GM12864 (cell line): ENCODE data around the gene ZNF609.
"Not testable (repeated sequence)": the region's sequence is repeated elsewhere in the genome, so short reads cannot be mapped to it uniquely, and the experiment has no call there.

Source experiments
- DNase-seq: peaks from one replicate; pipeline ENCODE4 v3.0.0-alpha.2; 2011; ENCODE audit warnings: low read depth
- H3K4me3 ChIP-seq: 2 replicates; pipeline ENCODE4 v1.5.1; 2011; ENCODE audit warnings: mild to moderate bottlenecking, low read depth, low read length, control low read depth
- CTCF ChIP-seq: IDR thresholded peaks from 2 replicates; pipeline ENCODE4 v1.5.1; 2011; ENCODE audit warnings: low read depth, mild to moderate bottlenecking, moderate library complexity, low read length, control low read depth, inconsistent platforms; ENCODE audit errors: missing control alignments

Gene ZNF609

GRCh38 chr15:64635499-64636495 is 175.4 kb downstream of the ZNF609 start:
- DNase-seq, result no peak
- TF ChIP-seq CTCF, result no peak
- no peak overlapping the region for H3K4me3 ChIP-seq

DNA sequence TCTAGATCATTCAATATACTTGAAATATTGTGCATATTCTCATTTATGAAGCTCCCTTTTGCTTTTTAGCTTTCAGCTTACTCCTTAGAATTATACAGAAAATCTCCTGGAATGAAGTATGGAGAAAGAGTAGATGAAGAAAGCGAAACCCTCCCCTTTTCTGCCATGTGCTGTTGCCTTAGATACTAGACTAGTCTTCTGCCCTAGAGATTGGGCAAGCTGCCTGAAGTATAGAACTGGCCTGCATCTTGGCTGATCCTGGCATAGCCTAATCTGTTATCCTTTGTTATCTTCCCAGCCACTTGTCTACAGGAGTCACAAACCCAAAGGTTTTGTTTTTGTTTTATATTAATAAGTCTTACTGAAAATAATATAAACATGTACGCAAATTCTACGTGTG is 176.2 kb downstream of the ZNF609 start:
- no peak overlapping the region for H3K4me3 ChIP-seq
- no peak for TF ChIP-seq CTCF
- no peak for DNase-seq

- TF ChIP-seq CTCF, result no peak
- DNase-seq, result no peak
Measured at GRCh38 chr15:64637412-64637811, 177.0 kb downstream of the ZNF609 start.

DNA sequence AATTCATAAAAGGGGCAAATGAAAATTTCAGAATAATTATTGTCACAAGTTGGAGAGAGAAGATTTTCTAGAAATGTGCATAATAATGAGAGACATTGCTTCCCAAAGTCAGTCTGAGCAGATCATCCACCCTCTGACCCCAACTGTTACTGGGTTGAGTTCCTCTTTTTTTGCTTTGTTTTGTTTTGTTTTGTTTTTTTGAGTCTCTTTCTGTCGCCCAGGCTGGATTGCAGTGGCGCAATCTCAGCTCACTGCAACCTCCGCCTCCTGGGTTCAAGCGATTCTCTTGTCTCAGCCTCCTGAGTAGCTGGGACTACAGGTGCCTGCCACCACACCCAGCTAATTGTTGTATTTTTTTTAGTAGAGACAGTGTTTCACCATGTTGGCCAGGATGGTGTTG is 179.4 kb downstream of the ZNF609 start:
- DNase-seq, H3K4me3 ChIP-seq: not testable (repeated sequence)

More at GRCh38 chr15:64637412-64637811, 177.0 kb downstream of the ZNF609 start:
- H3K4me3 ChIP-seq, result no peak overlapping the region

- DNase-seq, result no peak
- TF ChIP-seq CTCF, result no peak
- no peak overlapping the region for H3K4me3 ChIP-seq
Measured at GRCh38 chr15:64640146-64640871, 179.9 kb downstream of the ZNF609 start.

DNA sequence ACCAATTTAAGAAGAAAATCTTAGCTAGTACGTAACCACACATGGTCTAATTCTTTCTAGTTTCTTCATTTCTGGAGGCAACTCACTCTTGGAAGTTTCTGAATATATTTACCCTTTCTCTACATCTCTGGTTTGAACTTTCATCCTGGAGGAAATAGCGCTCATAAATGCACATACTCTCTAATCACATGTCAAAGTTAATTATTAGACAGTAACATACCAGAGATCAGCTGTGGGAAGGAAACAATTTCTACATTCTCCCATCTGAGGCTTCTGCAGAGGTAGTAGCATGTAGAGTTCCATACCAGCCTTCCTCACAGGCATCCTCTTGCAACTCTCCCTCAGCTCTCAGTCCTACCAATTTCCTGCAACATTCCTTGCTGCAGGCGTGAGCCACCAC is 182.5 kb downstream of the ZNF609 start:
- no peak for TF ChIP-seq CTCF
- H3K4me3 ChIP-seq, result no peak overlapping the region
- no peak for DNase-seq

DNA sequence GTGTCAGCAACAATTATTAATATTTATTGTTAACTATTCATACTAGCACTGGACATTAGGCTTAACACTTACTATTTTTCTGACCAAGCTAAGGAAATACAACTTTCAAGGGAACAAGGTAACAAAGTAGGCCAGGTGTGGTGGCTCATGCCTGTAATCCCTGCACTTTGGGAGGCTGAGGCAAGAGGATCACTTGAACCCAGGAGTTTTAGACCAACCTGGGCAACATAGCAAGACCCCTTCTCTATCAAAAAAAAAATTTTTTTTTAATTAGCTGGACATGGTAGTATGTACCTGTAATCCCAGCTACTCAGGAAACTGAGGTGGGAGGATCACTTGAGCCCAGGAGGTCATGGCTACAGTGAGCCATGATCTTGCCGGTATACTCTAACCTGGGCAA is 183.3 kb downstream of the ZNF609 start:
- DNase-seq, result no peak
- H3K4me3 ChIP-seq, result no peak overlapping the region
- no peak for TF ChIP-seq CTCF

DNA sequence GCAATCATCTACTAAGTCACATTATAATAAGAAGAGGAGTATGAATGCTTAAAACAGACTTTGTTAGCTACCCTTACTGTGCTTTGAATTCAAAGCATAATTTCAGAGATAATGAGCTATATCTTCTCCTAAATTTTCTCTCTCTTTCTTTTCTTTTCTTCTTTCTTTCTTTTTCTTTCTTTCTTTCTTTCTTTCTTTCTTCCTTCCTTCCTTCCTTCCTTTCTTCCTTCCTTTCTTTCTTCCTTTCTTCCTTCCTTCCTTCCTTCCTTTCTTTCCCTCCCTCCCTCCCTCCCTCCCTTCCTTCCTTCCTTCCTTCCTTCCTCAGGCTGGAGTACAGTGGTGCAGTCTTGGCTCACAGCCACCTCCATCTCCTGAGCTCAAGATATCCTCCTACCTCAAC is 184.4 kb downstream of the ZNF609 start:
- not testable (repeated sequence) for H3K4me3 ChIP-seq

More for the DNA sequence above, 184.4 kb downstream of the ZNF609 start:
- DNase-seq, result not testable (repeated sequence)
